DND-41 (cell line): ENCODE results near the gene APC.
A peak's percentile ranks its signal among the peaks of the same experiment; 100 is the strongest.

Experiments used
- CTCF ChIP-seq: IDR thresholded peaks from 2 replicates; pipeline ENCODE4 v1.5.1; 2012; ENCODE audit warnings: borderline replicate concordance, low read length, moderate library complexity, mild to moderate bottlenecking; ENCODE audit not compliant: poor library complexity, severe bottlenecking; ENCODE audit errors: extremely low read depth
- EZH2 ChIP-seq: IDR thresholded peaks from 3 replicates; pipeline ENCODE4 v1.6.1; 2012; ENCODE audit warnings: borderline replicate concordance, low read depth, mild to moderate bottlenecking, moderate library complexity, low read length, inconsistent platforms; ENCODE audit not compliant: severe bottlenecking

- TF ChIP-seq CTCF = peak; percentile 80
- no peak for TF ChIP-seq EZH2
Measured at GRCh38 chr5:112848116-112848811, 110.6 kb downstream of the APC start.
